ENCODE measurements around the gene YPEL2.

DNA sequence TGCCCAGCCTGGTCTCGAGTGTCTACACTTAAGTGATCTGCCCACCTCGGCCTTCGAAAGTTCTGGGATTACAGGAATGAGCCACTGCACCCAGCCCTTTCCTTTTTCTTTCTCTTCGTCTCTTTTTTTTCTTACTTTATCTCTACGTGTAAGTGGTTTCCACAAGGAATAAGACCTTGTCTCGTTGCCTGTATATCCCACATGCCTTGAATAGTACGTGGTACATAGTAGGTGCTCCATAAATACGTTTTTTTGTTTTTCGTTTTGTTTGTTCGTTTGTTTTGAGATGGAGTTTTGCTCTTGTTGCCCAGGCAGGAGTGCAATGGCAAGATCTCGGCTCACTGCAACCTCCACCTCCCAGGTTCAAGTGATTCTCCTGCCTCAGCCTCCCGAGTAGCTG, 86.0 kb downstream of the YPEL2 start:
- TF ChIP-seq CHD2 (IDR thresholded peaks at IDR 0.05; ENCODE audit: low read length, partially characterized antibody) = no peak
- TF ChIP-seq, protein P1, sequence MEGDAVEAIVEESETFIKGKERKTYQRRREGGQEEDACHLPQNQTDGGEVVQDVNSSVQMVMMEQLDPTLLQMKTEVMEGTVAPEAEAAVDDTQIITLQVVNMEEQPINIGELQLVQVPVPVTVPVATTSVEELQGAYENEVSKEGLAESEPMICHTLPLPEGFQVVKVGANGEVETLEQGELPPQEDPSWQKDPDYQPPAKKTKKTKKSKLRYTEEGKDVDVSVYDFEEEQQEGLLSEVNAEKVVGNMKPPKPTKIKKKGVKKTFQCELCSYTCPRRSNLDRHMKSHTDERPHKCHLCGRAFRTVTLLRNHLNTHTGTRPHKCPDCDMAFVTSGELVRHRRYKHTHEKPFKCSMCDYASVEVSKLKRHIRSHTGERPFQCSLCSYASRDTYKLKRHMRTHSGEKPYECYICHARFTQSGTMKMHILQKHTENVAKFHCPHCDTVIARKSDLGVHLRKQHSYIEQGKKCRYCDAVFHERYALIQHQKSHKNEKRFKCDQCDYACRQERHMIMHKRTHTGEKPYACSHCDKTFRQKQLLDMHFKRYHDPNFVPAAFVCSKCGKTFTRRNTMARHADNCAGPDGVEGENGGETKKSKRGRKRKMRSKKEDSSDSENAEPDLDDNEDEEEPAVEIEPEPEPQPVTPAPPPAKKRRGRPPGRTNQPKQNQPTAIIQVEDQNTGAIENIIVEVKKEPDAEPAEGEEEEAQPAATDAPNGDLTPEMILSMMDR (IDR thresholded peaks at IDR 0.05) = no peak
- TF ChIP-seq, protein P2, sequence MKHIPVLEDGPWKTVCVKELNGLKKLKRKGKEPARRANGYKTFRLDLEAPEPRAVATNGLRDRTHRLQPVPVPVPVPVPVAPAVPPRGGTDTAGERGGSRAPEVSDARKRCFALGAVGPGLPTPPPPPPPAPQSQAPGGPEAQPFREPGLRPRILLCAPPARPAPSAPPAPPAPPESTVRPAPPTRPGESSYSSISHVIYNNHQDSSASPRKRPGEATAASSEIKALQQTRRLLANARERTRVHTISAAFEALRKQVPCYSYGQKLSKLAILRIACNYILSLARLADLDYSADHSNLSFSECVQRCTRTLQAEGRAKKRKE (CRISPR knock-in tag; IDR thresholded peaks at IDR 0.05; ENCODE audit: low read depth) = no peak

All from A549 (cell line).